ENCODE measurements around the gene C5orf34. TPM values are rescaled to one million over a fixed set of nuclear protein-coding genes. Genes with fewer than 3 reads are reported as not detected.

The C5orf34 gene
- total RNA-seq, 4 donors from 2014 or later: 2.4 to 3.9 (median 3.4) TPM; not detected in 1

GRCh38 chr5:43555895-43556606 lies 41.1 kb upstream of the C5orf34 start:
- TF ChIP-seq, protein P1, sequence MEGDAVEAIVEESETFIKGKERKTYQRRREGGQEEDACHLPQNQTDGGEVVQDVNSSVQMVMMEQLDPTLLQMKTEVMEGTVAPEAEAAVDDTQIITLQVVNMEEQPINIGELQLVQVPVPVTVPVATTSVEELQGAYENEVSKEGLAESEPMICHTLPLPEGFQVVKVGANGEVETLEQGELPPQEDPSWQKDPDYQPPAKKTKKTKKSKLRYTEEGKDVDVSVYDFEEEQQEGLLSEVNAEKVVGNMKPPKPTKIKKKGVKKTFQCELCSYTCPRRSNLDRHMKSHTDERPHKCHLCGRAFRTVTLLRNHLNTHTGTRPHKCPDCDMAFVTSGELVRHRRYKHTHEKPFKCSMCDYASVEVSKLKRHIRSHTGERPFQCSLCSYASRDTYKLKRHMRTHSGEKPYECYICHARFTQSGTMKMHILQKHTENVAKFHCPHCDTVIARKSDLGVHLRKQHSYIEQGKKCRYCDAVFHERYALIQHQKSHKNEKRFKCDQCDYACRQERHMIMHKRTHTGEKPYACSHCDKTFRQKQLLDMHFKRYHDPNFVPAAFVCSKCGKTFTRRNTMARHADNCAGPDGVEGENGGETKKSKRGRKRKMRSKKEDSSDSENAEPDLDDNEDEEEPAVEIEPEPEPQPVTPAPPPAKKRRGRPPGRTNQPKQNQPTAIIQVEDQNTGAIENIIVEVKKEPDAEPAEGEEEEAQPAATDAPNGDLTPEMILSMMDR (IDR thresholded peaks at IDR 0.05; ENCODE audit: low read depth): no peak

- TF ChIP-seq, protein P1 (IDR thresholded peaks at IDR 0.05; ENCODE audit: low read depth): no peak
Observed at GRCh38 chr5:43554497-43554896, 39.5 kb upstream of the C5orf34 start.

- TF ChIP-seq, protein P1 (IDR thresholded peaks at IDR 0.05; ENCODE audit: low read depth): no peak
Observed at GRCh38 chr5:43553381-43553780, 38.4 kb upstream of the C5orf34 start.

GRCh38 chr5:43551731-43552130 lies 36.8 kb upstream of the C5orf34 start:
- TF ChIP-seq, protein P1 (IDR thresholded peaks at IDR 0.05; ENCODE audit: low read depth): no peak

- TF ChIP-seq, protein P1 (IDR thresholded peaks at IDR 0.05; ENCODE audit: low read depth): no peak
Observed at GRCh38 chr5:43548358-43548757, 33.4 kb upstream of the C5orf34 start.

DNA sequence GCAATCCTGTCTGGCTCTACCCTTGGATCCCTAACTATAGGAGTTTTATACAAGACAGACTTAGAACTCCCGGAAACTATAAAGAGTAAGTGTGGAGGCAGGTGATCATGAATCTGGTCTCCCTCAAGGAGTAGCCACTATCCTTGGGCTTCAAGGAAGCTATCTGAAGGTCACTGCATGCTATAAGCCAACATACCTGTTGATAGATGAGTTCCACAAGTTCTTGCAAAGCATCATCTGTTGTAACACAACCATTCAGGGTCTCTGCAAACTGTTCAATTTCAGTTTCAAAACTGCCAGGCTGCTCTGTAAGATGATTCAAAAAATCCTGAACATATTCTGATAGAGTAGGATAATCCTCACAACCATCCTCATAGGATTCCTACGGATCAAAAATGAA lies 32.6 kb upstream of the C5orf34 start:
- TF ChIP-seq, protein P1 (IDR thresholded peaks at IDR 0.05; ENCODE audit: low read depth): no peak

DNA sequence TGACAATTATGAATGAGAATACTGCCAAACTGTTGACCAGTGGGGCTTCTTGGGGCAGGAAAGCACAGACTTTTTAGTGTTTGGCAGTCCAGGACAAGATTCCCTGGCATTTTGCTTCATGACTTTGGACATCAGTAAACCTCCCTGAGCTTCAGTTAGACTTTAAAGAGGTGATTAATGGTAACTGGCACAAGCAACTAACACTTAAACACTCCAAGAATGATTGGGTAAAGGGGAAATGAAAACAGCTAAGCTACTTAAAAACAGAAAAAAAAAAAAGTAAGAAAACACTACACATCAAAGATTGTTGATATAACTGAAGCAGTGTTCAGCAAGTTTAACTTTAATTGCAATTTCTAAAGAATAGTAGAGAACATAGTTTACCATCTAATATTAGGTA lies 28.5 kb upstream of the C5orf34 start:
- TF ChIP-seq, protein P1 (IDR thresholded peaks at IDR 0.05; ENCODE audit: low read depth): no peak

Measured in subcutaneous adipose tissue (tissue), 4 donors.